KBM-7 (cell line): Measurements from ENCODE around the gene AK9.
"Not testable (repeated sequence)": the region's sequence is repeated elsewhere in the genome, so short reads cannot be mapped to it uniquely, and the experiment has no call there.

ENCODE experiments used
- DNase-seq: peaks from one replicate; pipeline ENCODE4 v3.0.0-alpha.2; 2015
- in situ Hi-C: fragments of 300-500 bp; cut with MboI; formaldehyde crosslinking; loops from 2 replicates; pipeline ENCODE4 v1.14.3; 2020; ENCODE audit warnings: low sequenced_read_pairs, low pct_unique_long_range_greater_than_20kb, mixed read lengths

The AK9 gene

DNA sequence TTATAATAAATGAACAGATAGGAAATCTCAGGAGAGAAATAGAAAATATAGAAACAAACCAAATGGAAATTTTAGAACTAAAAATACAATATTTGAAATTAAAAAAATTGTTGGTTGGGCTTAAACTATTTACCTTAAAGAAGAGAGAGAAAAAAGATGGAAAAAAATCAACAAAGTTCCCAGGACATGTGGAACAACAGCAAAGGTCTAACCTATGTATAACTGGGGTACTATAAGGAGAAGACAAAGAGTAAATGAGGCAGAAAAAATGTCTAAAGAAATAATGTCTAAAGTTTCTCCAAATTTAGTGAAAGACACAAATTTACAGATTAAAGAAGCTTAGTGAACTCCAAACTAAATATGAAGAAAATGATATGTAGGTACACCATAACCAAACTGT lies 166.9 kb downstream of the AK9 start:
- in situ Hi-C loops, result no loop called here

DNA sequence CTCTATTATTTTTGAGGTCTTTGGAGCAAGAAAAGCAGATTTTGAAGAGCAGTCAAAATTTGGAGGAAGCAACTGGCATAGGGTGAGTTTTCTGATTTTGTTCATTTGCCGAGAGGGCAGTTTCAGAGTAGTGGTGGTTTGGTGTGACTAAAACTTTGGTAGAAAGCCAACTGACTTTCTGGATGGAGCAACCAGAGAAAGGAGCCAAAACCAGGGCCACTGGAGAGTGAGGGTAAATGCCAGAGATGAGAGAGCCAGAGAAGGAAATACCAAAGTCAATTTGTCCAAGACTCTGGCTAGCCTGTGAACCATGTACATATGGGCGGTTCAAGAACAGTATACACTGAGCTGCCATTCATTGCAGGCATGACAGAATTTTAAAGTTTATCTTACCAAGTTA lies 167.5 kb downstream of the AK9 start:
- DNase-seq, result no peak
- in situ Hi-C loops, result no loop called here

More for the DNA sequence above, 166.9 kb downstream of the AK9 start:
- no peak for DNase-seq

DNA sequence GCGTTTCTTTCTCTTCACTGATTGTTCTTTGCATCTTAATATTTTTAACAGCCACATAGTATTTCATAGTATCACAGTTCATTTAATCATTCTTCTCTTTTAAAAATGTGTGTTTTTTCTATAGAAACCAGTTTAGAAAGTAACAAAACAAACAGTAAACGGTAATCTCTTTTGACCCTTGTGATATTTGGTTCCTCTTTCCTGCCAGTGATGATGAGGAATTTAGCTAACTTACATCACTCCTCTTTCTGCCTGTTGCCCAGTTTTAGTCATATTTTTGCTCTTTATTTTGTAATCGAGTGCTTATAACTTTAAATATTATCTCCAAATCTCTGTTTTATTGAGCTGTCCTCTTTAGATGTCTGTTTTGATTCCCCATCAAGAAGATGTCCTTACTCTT lies 169.9 kb downstream of the AK9 start:
- DNase-seq, result no peak
- in situ Hi-C loops, result no loop called here

DNA sequence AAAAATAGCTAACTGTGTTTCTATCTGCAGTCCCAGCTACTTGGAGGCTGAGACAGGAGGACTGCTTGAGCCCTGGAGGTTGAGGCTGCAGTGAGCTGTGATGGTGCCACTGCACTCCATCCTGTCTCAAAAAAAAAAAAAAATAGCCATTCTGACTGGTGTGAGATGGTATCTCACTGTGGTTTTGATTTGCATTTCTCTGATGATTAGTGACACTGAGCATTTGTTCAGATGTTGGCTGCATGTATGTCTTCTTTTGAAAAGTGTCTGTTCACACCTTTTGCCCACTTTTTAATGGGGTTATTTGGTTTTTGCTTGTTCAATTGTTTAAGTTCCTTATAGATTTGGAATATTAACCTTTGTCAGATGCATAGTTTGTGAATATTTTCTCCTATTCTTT lies 171.4 kb downstream of the AK9 start:
- in situ Hi-C loops, DNase-seq: not testable (repeated sequence)

DNA sequence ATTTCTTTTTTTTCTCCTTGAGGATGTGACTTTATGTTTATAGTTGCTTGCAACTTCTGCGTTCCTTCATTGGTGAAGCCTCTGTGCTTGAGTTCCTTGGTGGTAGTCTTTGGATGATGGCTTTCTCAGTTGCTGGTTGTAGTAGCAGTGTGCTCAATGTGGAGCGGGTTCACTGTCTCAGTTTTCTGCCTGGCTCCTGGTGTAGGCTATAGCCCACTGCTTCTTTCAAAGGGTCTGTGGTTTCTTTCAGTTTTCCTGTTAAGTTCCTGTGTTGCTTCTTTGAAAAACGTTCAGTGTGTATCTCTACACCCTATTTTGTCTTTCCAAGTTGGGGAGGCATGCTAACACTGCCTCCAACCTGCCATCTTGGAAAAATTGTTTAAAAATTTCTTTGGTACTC lies 174.1 kb downstream of the AK9 start:
- in situ Hi-C loops, result no loop called here
- no peak for DNase-seq

DNA sequence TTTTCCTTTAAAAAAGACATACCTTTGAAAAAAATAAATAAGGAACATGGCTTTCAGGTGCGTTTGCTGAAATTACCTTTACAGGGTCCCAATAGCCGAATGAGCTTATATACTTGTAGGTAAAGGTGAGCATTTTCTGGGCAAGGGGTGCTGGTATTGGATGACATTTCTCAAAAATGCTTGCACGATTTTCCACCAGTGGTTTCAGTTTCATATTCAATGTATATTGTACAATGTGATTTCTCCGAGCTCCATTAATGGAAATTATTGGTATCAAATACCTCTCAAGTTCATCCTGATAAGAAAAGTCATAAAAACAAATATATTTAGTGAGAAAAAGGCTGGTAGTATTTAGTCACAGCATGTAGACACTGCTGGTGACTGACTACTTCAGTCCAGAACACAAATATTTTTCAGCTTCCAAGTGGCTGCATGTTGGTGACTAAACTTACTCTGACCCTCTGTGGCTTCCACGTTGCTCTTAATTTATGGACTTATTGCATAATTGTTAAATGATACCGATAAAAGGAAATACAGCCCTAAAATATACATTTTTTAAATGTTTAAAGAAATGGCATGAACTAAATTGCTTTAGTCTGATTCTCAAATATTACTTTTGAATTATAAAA lies 175.1 kb downstream of the AK9 start:
- no peak for DNase-seq
- in situ Hi-C loops, result no loop called here

DNA sequence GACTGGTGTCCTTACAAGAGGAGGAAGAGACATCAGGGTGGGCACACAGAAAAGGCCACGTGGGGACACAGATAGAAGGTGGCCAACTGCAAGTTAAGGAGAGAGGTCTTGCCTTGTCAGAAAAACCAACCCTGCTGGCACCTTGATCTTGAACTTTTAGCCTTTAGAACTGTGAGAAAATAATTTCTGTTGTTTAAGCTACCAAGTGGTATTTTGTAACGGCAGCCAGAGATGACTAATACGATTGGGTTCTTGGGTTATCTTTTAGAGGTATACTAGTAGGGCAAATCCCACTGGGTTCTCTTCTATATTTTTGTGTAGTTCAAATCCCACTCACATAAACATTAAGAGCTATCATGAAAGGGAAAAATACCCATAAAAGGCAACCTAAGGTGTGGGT lies 176.1 kb downstream of the AK9 start:
- no peak for DNase-seq
- in situ Hi-C loops, result no loop called here

DNA sequence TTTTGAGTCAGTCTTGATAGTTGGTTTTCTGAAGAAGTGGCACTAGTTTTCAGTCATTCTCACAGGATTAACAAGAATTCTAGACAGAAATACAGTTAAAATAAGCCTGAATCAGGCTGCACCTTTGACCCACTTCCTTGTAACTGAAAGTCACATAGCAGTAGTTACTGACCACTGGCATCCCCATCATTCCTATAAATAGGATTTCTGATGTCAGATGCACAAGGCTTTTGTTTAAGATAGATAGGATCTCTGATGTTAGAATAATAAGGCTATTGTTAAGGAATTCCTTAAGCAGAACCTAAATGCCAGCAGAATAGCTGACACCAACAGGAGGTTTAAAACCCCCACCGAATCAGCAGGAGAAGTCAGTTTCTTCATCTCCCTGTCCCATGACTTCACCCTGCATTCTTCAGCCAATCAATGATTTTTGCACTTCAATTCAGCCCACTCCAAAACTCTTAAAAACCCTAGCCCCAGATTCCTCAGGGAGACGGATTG lies 177.4 kb downstream of the AK9 start:
- no peak for DNase-seq
- in situ Hi-C loops, result no loop called here

DNA sequence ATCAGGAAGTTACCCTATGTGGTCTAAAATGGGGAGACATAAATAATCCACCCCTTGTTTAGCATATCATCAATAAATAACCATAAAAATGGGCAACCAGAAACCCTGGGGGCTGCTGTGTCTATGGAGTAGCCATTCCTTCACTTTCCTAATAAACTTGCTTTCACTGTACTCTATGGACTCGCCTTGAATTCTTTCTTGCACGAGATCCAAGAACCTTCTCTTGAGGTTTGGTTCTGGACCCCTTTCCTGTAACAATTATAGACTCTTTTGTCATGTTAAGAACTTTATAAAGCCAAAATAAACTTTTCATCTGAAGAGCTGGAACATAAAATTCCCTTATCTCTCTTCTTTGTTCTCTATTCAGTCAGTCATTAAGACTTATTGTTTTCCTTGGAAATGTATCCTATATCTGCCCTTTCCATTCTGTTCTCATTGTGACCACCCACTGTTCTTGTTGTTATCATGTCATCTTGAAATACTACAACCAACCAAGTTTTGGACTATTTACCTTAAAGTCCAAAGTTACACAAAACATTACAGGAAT lies 178.7 kb downstream of the AK9 start:
- in situ Hi-C loops, result no loop called here

DNA sequence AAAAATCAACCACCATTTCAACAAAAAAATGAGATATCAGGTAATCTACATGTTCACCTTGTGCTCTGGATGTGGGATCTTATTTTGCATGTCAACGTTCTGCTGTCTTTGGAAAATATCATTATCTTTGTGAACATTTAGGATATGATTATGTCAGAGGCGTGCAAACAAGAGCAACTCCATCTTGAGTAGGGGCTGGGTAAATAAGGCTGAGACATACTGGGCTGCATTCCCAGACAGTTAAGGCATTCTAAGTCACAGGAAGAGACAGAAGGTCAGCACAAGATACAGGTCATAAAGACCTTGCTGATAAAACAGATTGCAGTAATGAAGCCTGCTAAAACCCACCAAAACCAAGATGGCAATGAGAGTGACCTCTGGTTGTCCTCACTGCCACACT lies 179.2 kb downstream of the AK9 start:
- in situ Hi-C loops, result no loop called here
- DNase-seq, result no peak

More for the DNA sequence above, 178.7 kb downstream of the AK9 start:
- DNase-seq, result no peak

DNA sequence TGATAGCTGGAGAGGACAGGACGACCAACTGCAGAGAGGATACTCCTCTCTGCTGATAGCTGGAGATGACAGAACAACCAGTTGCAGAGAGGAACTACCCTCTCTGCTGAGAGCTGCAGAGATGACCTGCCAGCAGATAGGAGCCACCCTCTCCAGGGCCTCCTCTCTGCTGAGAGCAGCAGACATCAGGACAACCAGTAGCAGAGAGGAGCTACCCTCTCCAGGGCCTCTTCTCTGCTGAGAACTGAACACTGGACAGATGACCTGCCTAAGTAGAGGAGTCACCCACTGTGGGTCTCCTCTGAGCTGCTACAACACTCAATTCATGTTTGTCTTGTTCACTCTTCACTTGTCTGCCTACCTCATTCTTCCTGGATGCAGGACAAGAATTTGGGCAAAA lies 180.6 kb downstream of the AK9 start:
- no peak for DNase-seq
- in situ Hi-C loops, result no loop called here

DNA sequence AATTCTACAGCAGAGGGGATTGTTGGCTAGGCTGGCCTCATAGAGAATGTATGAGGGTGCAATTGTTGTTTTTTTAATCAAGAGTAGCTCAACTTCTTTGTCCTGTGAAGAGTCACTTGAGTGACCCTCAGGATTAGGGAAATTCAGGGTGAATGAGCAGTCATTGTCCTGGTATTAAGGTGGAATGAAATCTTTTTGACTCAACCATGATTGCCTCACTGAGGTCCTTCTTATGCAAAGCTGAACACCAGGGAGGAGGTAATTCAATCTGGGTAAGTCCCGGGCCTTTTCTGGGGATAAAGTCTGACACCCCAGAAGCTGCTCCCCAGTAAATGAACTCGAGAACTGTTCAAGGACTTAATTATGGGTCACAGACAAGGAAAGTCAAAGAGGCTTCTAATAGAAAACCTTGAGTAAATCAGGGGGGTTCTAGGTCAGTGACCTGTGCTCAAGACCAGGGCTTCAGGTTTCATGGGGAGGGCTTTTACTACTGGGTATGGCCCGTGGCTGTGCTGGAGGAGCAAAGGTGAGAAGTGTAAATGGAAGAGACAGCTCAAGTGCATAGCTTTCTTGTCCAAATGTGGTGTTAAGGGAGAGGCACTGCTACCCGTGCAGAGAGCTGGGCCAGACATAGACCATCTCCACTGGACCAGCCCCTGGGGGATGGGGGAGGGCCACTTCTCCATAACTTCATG lies 182.7 kb downstream of the AK9 start:
- in situ Hi-C loops, result no loop called here
- DNase-seq, result no peak

DNA sequence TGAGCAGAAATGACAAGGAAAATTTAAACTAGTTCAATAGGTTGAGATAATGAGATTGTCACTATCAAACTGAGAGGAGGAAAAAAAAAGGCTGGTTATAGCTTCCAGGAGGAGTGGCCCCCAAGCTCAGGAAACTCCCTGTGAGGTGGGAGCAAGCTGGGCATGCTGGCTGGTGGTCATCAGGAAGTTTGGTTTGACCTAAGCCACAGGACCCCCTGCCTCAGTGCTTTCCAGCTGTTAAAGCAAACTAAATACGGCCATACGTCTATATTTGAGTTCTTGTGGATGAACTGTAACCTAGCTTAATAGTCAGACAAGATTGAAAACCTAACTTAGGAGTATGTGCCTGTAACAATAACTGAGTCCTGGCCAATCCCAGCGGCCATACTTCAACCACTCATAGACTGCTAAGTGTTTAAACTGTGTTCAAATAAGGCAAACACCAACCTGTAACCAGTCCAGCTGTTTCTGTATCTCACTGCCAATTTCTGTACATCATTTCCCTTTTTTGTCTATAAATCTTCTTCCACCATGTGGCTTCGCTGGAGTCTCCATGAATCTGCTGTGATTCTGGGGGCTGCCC lies 183.4 kb downstream of the AK9 start:
- in situ Hi-C loops, result no loop called here
- DNase-seq, result no peak

DNA sequence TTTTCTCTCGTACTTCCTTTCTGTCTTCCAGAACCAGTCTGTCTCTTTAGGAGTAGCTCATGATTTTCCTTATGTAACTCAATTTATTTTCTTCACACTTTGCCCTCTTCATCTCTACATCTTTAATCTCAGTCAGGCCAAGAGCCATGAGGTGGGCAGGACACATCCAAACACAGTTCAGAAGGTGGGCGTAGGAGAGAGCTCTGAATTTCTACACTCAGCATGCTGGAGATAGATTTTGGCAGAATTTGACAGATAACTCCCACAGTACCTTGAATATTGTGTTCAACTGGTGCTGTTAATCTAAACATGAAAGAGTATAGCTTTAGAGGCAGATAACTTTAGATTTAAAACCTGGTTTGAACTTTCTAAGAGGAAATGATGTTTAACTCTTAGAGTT lies 184.2 kb downstream of the AK9 start:
- DNase-seq, result no peak
- in situ Hi-C loops, result no loop called here

DNA sequence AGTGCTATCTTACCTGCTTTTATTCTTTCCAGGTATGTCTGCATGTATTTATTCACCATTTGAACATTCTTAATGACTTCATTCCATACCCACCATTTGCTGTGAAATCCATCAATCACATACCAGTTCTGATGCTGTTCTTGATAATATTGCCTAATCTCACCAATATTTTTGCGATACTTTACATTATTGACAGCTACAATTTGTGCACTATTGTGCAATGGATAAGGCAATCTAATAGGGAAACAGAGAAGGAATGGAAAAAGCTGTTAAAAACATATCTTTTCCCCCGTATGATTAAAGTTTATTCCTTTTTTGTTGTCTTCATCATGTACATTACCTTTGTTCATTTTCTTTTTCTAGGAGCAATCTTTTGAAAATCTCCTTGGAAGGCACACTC lies 184.7 kb downstream of the AK9 start:
- in situ Hi-C loops, result no loop called here
- no peak for DNase-seq

DNA sequence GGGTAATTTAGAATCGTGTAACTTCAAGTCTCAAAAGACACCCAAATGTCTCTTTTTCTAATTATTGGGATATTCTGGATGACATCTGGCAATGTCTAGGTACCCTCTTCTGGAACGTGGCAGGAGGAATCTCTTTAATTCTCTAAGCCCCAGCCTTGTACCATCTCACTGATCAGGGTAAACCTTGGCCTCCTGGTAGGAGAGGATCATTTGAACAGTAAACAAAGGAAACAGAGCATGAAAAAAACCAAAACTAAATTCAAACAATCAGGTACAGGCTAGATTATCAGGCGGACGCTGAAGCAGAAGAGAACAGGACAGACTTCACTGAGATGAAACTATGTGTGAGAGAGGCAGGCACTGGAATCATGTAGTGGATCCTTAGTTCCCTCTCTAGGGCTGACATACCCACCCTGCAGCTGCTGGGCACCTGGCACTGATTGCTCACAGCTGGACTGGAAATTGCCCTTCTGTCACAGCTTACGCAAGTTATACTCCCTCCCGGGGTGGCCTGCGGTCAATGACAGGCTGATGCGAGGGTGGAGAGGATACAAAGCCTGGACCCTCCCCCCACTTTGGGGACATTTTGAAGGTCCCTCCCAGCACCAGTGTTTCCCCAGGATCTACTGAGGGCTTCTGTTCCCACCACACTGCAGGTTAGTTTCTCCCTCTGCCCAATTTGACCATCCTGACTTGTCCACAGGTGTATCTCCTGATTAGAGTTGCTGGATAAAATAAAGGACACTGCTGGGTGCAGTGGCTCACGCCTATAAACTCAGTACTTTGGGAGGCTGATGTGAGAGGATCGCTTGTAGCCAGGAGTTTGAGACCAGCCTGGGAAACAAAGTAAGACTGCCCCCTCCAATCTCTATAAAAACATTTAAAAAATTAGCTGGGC lies 187.4 kb downstream of the AK9 start:
- in situ Hi-C loops, result no loop called here
- DNase-seq, result peak; percentile 31

DNA sequence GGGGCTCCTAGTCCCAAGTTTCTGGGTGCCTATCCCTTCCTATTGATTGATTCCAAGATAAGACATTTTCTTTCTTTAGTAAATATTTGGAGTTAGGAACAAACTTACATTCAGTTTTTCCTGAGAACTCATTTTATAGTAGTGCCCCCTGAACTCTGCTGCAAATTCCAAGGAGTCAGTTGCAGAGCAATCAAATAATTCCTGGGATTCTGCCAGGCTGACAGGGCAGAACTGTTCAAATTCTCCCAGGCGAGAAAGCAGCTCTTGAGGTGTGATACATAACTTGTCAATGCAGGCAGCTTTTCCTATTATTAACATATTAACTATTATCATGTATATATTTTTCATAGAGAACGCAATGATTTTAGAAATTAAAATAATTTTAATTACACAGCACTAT lies 192.1 kb downstream of the AK9 start:
- DNase-seq, result no peak
- in situ Hi-C loops, result no loop called here

DNA sequence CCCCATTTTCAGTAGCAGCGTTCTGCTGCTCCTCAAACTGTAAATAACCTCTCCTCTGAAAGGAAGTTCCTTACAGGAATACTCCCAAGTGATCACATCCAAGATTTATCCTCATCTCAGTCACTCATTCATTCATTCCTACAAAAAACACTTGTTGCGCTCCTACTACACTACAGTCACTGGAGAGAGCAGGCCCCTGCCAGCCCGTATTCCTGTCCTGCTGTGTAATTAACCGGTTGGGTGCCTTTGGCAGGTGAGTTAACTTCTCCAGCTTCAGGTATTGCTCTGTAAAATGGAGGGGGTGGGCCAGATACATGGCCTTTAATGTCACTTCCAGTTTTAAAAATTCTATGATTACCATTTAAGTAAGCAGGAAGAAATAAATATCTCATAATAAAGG lies 192.9 kb downstream of the AK9 start:
- in situ Hi-C loops, result no loop called here

DNA sequence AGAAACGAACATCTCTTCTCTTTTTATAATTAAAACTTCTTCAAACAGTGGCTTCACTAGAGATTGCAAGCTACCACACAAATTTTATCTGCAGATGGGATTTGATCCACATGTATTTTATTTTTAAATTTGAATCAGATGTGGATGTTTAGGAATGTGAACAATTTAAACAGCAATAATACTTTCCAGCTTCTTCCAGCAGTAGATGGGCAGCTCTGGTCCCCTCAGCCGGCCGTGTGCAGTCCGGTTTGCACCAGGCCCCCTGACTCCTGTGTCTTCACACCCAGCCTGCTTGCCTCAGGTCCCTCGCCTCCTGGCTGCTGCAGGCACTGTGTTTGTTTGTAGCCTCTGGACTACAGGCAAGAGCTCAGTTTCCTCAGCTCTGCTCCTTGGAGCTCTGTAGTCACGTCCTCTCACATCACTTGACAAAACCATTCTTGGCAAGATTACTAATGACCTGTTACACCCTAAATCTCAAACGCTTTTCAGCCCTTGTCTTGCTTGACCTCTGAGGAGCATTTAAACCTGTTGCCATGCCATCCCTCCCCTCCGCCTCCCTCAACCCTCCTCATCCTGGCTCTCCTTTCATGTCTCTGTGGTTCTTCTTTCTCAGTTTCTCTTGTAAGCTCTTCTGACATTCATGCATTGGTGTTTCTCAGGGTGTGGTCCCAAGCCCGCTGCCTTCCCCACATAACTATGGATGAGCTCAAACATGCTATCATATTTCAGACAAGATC lies 194.8 kb downstream of the AK9 start:
- in situ Hi-C loops, result no loop called here

More for the DNA sequence above, 192.9 kb downstream of the AK9 start:
- no peak for DNase-seq

More for the DNA sequence above, 194.8 kb downstream of the AK9 start:
- no peak for DNase-seq
